COLO829 (cell line): ENCODE measurements around the gene TMEM156.
"Not testable (repeated sequence)": the region's sequence is repeated elsewhere in the genome, so short reads cannot be mapped to it uniquely, and the experiment has no call there.

Experiments
- DNase-seq: peaks from one replicate; pipeline ENCODE4 v3.0.0; 2012; ENCODE audit warnings: low spot score

The TMEM156 gene

GRCh38 chr4:39043058-39043860 is 11.1 kb upstream of the TMEM156 start:
- no peak for DNase-seq

- no peak for DNase-seq
These were observed 10.2 kb upstream of the TMEM156 start for GRCh38 chr4:39042366-39042765.

GRCh38 chr4:39039108-39039507 is 6.9 kb upstream of the TMEM156 start:
- no peak for DNase-seq

GRCh38 chr4:39037941-39038340 is 5.7 kb upstream of the TMEM156 start:
- DNase-seq: no peak

- DNase-seq: no peak
These were observed 5.2 kb upstream of the TMEM156 start for GRCh38 chr4:39037491-39037825.

- DNase-seq: no peak
These were observed 4.0 kb upstream of the TMEM156 start for GRCh38 chr4:39036172-39036571.

GRCh38 chr4:39031590-39032020 is 604 bp downstream of the TMEM156 start:
- DNase-seq: not testable (repeated sequence)

- DNase-seq: no peak
These were observed 1.5 kb downstream of the TMEM156 start for GRCh38 chr4:39030725-39031124.

- DNase-seq: no peak
These were observed 2.2 kb downstream of the TMEM156 start for GRCh38 chr4:39029752-39030694.

- no peak for DNase-seq
These were observed 6.1 kb downstream of the TMEM156 start for GRCh38 chr4:39026096-39026495.

- no peak for DNase-seq
These were observed 6.6 kb downstream of the TMEM156 start for GRCh38 chr4:39025552-39026085.

- no peak for DNase-seq
These were observed 7.8 kb downstream of the TMEM156 start for GRCh38 chr4:39024311-39024865.

- DNase-seq: no peak
These were observed 9.2 kb downstream of the TMEM156 start for GRCh38 chr4:39023059-39023458.

- no peak for DNase-seq
These were observed 10.0 kb downstream of the TMEM156 start for GRCh38 chr4:39022241-39022640.

- no peak for DNase-seq
These were observed 10.6 kb downstream of the TMEM156 start for GRCh38 chr4:39021631-39022030.

- DNase-seq: no peak
These were observed 12.1 kb downstream of the TMEM156 start for GRCh38 chr4:39020130-39020529.

GRCh38 chr4:39014028-39014427 is 18.2 kb downstream of the TMEM156 start:
- no peak for DNase-seq

GRCh38 chr4:39004758-39005157 is 27.5 kb downstream of the TMEM156 start:
- no peak for DNase-seq

- not testable (repeated sequence) for DNase-seq
These were observed 30.2 kb downstream of the TMEM156 start for GRCh38 chr4:39002058-39002457.

GRCh38 chr4:38995660-38996005 is 36.6 kb downstream of the TMEM156 start:
- no peak for DNase-seq

- DNase-seq: no peak
These were observed 38.1 kb downstream of the TMEM156 start for GRCh38 chr4:38994135-38994534.

GRCh38 chr4:38993683-38994082 is 38.5 kb downstream of the TMEM156 start:
- DNase-seq: peak; percentile 2

- DNase-seq: no peak
These were observed 42.0 kb downstream of the TMEM156 start for GRCh38 chr4:38990241-38990640.
